Muscle of arm (tissue), 12 donors: Measurements from ENCODE around the gene ATP1A4. TPM values are rescaled to one million over a fixed set of nuclear protein-coding genes. Genes with fewer than 3 reads are reported as not detected.
"Not testable (repeated sequence)": the region's sequence is repeated elsewhere in the genome, so short reads cannot be mapped to it uniquely, and the experiment has no call there.

ENCODE experiments used
- DNase-seq: peaks from one replicate; pipeline ENCODE4 v3.0.0-alpha.2; 2013
- polyA plus RNA-seq, 12 donors: library from polyadenylated mRNA; unstranded; fragments of 120-200 nt; gene quantifications; one replicate each; pipeline ENCODE4 v1.2.1, GENCODE V29; 2013; ENCODE audit not compliant: insufficient read length in 12 of 12

ATP1A4 gene
- polyA plus RNA-seq, 12 donors: 0.87 to 6.0 (median 3.1) TPM; not detected in 2

- DNase-seq: no peak
Measured at GRCh38 chr1:160122978-160123495, 28.4 kb upstream of the ATP1A4 start.

- no peak for DNase-seq
Measured at GRCh38 chr1:160123726-160124125, 27.7 kb upstream of the ATP1A4 start.

- DNase-seq: no peak
Measured at GRCh38 chr1:160124705-160125478, 26.5 kb upstream of the ATP1A4 start.

- no peak for DNase-seq
Measured at GRCh38 chr1:160125746-160126145, 25.7 kb upstream of the ATP1A4 start.

GRCh38 chr1:160126342-160126741 lies 25.1 kb upstream of the ATP1A4 start:
- not testable (repeated sequence) for DNase-seq

GRCh38 chr1:160127381-160127780 lies 24.0 kb upstream of the ATP1A4 start:
- DNase-seq: no peak

GRCh38 chr1:160127865-160128523 lies 23.4 kb upstream of the ATP1A4 start:
- DNase-seq: no peak

GRCh38 chr1:160128636-160129035 lies 22.8 kb upstream of the ATP1A4 start:
- DNase-seq: no peak

GRCh38 chr1:160129046-160129445 lies 22.4 kb upstream of the ATP1A4 start:
- DNase-seq: no peak

GRCh38 chr1:160129558-160129957 lies 21.8 kb upstream of the ATP1A4 start:
- no peak for DNase-seq

GRCh38 chr1:160129966-160130365 lies 21.4 kb upstream of the ATP1A4 start:
- no peak for DNase-seq

GRCh38 chr1:160130486-160130885 lies 20.9 kb upstream of the ATP1A4 start:
- no peak for DNase-seq

GRCh38 chr1:160130939-160131338 lies 20.5 kb upstream of the ATP1A4 start:
- DNase-seq: no peak

GRCh38 chr1:160131803-160132565 lies 19.4 kb upstream of the ATP1A4 start:
- no peak for DNase-seq

- no peak for DNase-seq
Measured at GRCh38 chr1:160133990-160134770, 17.2 kb upstream of the ATP1A4 start.

GRCh38 chr1:160134791-160135572 lies 16.4 kb upstream of the ATP1A4 start:
- DNase-seq: no peak

GRCh38 chr1:160136121-160136925 lies 15.1 kb upstream of the ATP1A4 start:
- DNase-seq: no peak

GRCh38 chr1:160136926-160137200 lies 14.5 kb upstream of the ATP1A4 start:
- no peak for DNase-seq

GRCh38 chr1:160137216-160137862 lies 14.1 kb upstream of the ATP1A4 start:
- no peak for DNase-seq

GRCh38 chr1:160139840-160140239 lies 11.6 kb upstream of the ATP1A4 start:
- no peak for DNase-seq
